ENCODE measurements around the gene SLC66A2. TPM values are rescaled to one million over a fixed set of nuclear protein-coding genes. Genes with fewer than 3 reads are reported as not detected.

Gene SLC66A2
- total RNA-seq, 1 donor from 2014 or later: 5.8 TPM

DNA sequence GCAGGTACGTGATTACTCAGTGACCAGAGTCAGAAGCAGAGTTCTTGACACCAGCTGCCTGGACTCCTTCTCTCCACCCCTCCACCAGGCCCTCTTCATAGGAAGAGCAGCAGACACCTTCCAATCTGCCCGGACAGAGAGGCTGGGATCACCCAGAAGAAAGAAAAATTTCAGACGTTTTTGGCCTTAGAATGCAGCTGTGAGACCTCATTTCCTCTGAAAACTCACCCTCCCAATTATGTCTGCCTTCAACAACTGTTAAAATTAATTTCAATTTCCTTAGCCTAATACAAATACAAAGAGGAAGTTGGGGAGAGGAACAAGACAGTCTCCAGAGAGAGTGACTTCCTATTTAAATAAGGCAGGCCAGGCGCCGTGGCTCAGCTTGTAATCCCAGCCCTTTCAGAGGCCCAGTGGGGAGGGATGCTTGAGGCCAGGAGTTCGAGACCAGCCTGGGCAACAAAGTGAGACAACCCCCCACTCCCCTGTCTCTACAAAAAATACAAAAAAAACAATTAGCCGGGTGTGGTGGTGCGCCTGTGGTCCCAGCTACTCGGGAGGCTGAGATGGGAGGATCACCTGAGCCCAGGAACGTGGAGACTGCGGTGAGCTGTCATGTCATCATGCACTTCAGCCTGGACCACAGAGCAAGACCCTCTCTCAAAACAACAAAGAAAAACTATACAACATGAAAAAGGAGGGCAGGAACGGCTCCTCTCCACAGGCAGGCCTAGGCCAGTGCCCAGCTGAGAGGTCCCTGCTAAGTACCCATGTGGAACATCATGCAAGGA, 1.6 kb downstream of the SLC66A2 start:
- no peak for TF ChIP-seq CTCF (IDR thresholded peaks at IDR 0.05)
- no peak for TF ChIP-seq EZH2 (IDR thresholded peaks at IDR 0.05)
- no peak for TF ChIP-seq EZH2phosphoT487 (IDR thresholded peaks at IDR 0.05)
- peak overlapping the region; percentile 91 for H3K4me3 Mint-ChIP-seq
- Histone ChIP-seq H3K4me2 (peak overlapping the region; percentile 99), H3K9me3 (ENCODE audit: low read depth) (no peaks in the 10 kb centered on the region), H3K9ac (no peak overlapping the region), H3F3A (ENCODE audit: low read depth) (peaks cover 18% of the 10 kb centered on the region), H3K27ac (no peak overlapping the region), H3K4me1 (peaks cover 15% of the 10 kb centered on the region), H2AFZ (replicated peaks) (no peak overlapping the region), H3K27me3 (peaks cover 59% of the 10 kb centered on the region), H3K36me3 (no peaks in the 10 kb centered on the region), H3K79me2 (ENCODE audit: low read depth) (peaks cover 9% of the 10 kb centered on the region), H4K20me1 (ENCODE audit: low read depth) (peaks cover 53% of the 10 kb centered on the region), H3K4me3 (peak overlapping the region; percentile 94)
- H3K36me3 Mint-ChIP-seq: peaks cover 12% of the 10 kb centered on the region
- no peak for DNase-seq (ENCODE audit: low spot score)
- no peak overlapping the region for H3K27ac Mint-ChIP-seq
- no peaks in the 10 kb centered on the region for H3K9me3 Mint-ChIP-seq
- H3K4me1 Mint-ChIP-seq: peaks cover 32% of the 10 kb centered on the region
- H3K27me3 Mint-ChIP-seq (ENCODE audit: insufficient read depth, low read depth): peaks cover 17% of the 10 kb centered on the region

DNA sequence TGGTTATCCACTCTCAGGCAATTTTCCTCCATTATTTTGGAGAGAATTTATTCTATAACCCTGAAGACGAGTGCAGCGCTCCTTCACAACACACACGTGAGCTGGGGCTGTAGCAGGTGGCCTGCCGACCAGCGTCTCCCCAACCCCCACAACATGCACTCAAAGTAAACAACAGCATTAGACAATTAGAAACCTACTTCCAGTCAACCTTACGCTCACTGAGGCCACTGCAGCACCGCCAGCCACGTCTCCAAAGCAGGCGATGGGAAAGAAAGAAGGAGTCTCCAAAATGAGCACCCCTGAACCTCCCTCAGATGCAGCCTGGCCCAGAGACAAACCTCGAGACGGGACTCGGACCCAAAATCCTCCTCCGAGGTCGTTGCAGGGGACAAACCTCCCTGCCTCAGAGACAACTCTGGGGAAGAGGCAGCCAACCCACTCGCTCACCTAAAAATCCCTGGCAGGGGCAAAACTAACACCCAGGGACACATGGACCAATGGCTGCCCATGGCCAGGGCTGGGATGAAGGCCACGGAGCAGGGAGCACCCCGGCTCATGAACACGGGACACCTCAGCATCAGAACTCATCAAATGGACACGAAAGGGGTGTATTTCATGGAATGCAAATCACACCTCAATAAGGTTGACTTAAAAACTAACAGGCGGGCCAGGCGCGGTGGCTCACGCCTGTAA, 2.6 kb downstream of the SLC66A2 start:
- peaks cover 12% of the 10 kb centered on the region for H3F3A ChIP-seq (ENCODE audit: low read depth)
- H3K79me2 ChIP-seq (ENCODE audit: low read depth): peaks cover 9% of the 10 kb centered on the region
- peaks cover 58% of the 10 kb centered on the region for H4K20me1 ChIP-seq (ENCODE audit: low read depth)
- no peak overlapping the region for H3K27ac ChIP-seq
- Mint-ChIP-seq H3K4me1 (peaks cover 33% of the 10 kb centered on the region), H3K27ac (no peak overlapping the region), H3K27me3 (ENCODE audit: insufficient read depth, low read depth) (peaks cover 15% of the 10 kb centered on the region), H3K9me3 (no peaks in the 10 kb centered on the region), H3K4me3 (peak overlapping the region; percentile 48), H3K36me3 (peaks cover 9% of the 10 kb centered on the region)
- peaks cover 48% of the 10 kb centered on the region for H3K27me3 ChIP-seq
- no peak overlapping the region for H3K4me2 ChIP-seq
- H3K9ac ChIP-seq: no peak overlapping the region
- no peaks in the 10 kb centered on the region for H3K36me3 ChIP-seq
- H2AFZ ChIP-seq (replicated peaks): no peak overlapping the region
- TF ChIP-seq EZH2phosphoT487 (IDR thresholded peaks at IDR 0.05) (no peak), EZH2 (IDR thresholded peaks at IDR 0.05) (no peak), CTCF (IDR thresholded peaks at IDR 0.05) (no peak)
- DNase-seq (ENCODE audit: low spot score): no peak
- H3K4me1 ChIP-seq: peaks cover 13% of the 10 kb centered on the region
- H3K9me3 ChIP-seq (ENCODE audit: low read depth): no peaks in the 10 kb centered on the region
- H3K4me3 ChIP-seq: no peak overlapping the region

DNA sequence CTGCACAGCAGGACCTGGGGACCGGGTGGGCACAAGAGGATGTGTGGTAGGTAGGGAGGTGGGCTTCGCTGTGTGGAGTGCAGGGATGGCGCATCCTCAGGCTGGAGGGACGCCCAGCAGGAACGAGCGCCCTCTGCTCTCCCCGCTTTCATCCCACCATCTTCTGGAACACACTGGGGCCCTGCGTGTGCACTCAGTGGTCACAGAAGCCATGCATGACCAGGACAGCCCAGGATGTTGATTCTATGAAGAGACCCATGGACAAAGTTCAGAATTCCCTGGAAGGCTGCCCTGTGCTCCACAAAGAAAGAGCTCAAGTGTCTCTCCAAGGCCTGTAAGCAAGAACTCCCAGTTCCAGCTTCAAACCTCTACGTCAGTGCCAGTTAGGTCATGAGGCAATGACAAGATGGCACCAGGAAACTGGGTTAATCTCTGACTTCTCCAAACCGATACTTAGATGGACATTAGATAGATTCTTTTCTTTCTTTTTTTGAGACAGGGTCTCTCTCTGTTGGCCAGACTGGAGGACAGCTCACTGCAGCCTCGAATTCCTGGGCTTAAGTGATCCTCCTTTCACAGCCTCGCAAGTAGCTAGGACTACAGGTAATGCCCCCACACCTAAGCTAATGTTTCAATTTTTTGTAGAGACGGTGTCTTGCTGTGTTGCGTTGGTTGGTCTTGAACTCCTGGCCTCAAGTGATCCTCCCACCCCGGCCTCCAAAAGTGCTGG, 3.4 kb downstream of the SLC66A2 start:
- H3K27me3 Mint-ChIP-seq (ENCODE audit: insufficient read depth, low read depth): peaks cover 10% of the 10 kb centered on the region
- peaks cover 9% of the 10 kb centered on the region for H3K36me3 Mint-ChIP-seq
- peaks cover 30% of the 10 kb centered on the region for H3K4me1 Mint-ChIP-seq
- peaks cover 9% of the 10 kb centered on the region for H3K79me2 ChIP-seq (ENCODE audit: low read depth)
- H3F3A ChIP-seq (ENCODE audit: low read depth): peaks cover 4% of the 10 kb centered on the region
- H4K20me1 ChIP-seq (ENCODE audit: low read depth): peaks cover 55% of the 10 kb centered on the region
- DNase-seq (ENCODE audit: low spot score): no peak
- no peaks in the 10 kb centered on the region for H3K36me3 ChIP-seq
- H3K9ac ChIP-seq: no peak overlapping the region
- no peak overlapping the region for H3K27ac ChIP-seq
- H3K4me3 Mint-ChIP-seq: no peak overlapping the region
- H3K27me3 ChIP-seq: peaks cover 40% of the 10 kb centered on the region
- no peak overlapping the region for H3K4me3 ChIP-seq
- TF ChIP-seq EZH2 (IDR thresholded peaks at IDR 0.05): no peak
- TF ChIP-seq CTCF (IDR thresholded peaks at IDR 0.05): no peak
- TF ChIP-seq EZH2phosphoT487 (IDR thresholded peaks at IDR 0.05): no peak
- no peak overlapping the region for H3K4me2 ChIP-seq
- peaks cover 11% of the 10 kb centered on the region for H3K4me1 ChIP-seq
- no peaks in the 10 kb centered on the region for H3K9me3 Mint-ChIP-seq
- no peak overlapping the region for H2AFZ ChIP-seq (replicated peaks)
- H3K9me3 ChIP-seq (ENCODE audit: low read depth): no peaks in the 10 kb centered on the region
- no peak overlapping the region for H3K27ac Mint-ChIP-seq
